HG02571 (cell line): Measurements from ENCODE around the gene INPP5A.

Experiments used
- ATAC-seq: cut with Tn5 transposase; IDR thresholded peaks from one replicate; pipeline ENCODE4 v1.9.1; 2021; ENCODE audit warnings: mild to moderate bottlenecking, moderate library complexity; ENCODE audit not compliant: unreplicated experiment

The INPP5A gene

GRCh38 chr10:132641966-132642731 is 104.6 kb downstream of the INPP5A start:
- no peak for ATAC-seq

GRCh38 chr10:132642732-132643008 is 105.1 kb downstream of the INPP5A start:
- no peak for ATAC-seq

- ATAC-seq = no peak
These were observed 106.3 kb downstream of the INPP5A start for GRCh38 chr10:132643709-132644526.

- ATAC-seq = no peak
These were observed 107.1 kb downstream of the INPP5A start for GRCh38 chr10:132644527-132645246.

GRCh38 chr10:132645247-132645530 is 107.6 kb downstream of the INPP5A start:
- ATAC-seq = no peak

- ATAC-seq = no peak
These were observed 108.2 kb downstream of the INPP5A start for GRCh38 chr10:132645630-132646442.

GRCh38 chr10:132646443-132647097 is 109.0 kb downstream of the INPP5A start:
- no peak for ATAC-seq

GRCh38 chr10:132647424-132647823 is 109.8 kb downstream of the INPP5A start:
- no peak for ATAC-seq

GRCh38 chr10:132648072-132648850 is 110.7 kb downstream of the INPP5A start:
- ATAC-seq = no peak

GRCh38 chr10:132648851-132649528 is 111.4 kb downstream of the INPP5A start:
- ATAC-seq = no peak

GRCh38 chr10:132649651-132650360 is 112.2 kb downstream of the INPP5A start:
- no peak for ATAC-seq

- no peak for ATAC-seq
These were observed 113.1 kb downstream of the INPP5A start for GRCh38 chr10:132650611-132651250.

GRCh38 chr10:132651511-132652029 is 114.0 kb downstream of the INPP5A start:
- no peak for ATAC-seq

- no peak for ATAC-seq
These were observed 114.9 kb downstream of the INPP5A start for GRCh38 chr10:132652446-132652845.

GRCh38 chr10:132652936-132653590 is 115.5 kb downstream of the INPP5A start:
- ATAC-seq = no peak

- ATAC-seq = no peak
These were observed 116.1 kb downstream of the INPP5A start for GRCh38 chr10:132653721-132654120.

- no peak for ATAC-seq
These were observed 116.6 kb downstream of the INPP5A start for GRCh38 chr10:132654121-132654571.
